H1 (cell line): Measurements from ENCODE around the gene ITPKC. TPM values are rescaled to one million over a fixed set of nuclear protein-coding genes. Genes with fewer than 3 reads are reported as not detected.

ENCODE experiments used
- BCL11A ChIP-seq, 2 experiments: IDR thresholded peaks; one replicate each; pipeline ENCODE4 v1.6.1; 2011; ENCODE audit warnings: low read depth in 2 of 2, low read length in 2 of 2, mild to moderate bottlenecking in 2 of 2
- CTCF ChIP-seq, 3 experiments: IDR thresholded peaks; 1 replicate in 2 of 3; 2 replicates in 1 of 3; pipeline versions ENCODE4 v1.5.1 to v1.6.1; 2011; ENCODE audit warnings: low read length in 3 of 3, mild to moderate bottlenecking in 3 of 3, inconsistent platforms in 2 of 3, low read depth in 1 of 3, moderate library complexity in 1 of 3; ENCODE audit not compliant: insufficient read depth in 1 of 3; ENCODE audit errors: control extremely low read depth in 1 of 3
- polyA plus RNA-seq, 7 experiments: library from polyadenylated mRNA; depleted of rRNA in 3 of 7; stranded (reverse) in 5 of 7; unstranded in 2 of 7; fragments of >200 nt in 5 of 7; fragments of 200-250 nt in 2 of 7; gene quantifications; 1 replicate in 5 of 7; 2 replicates in 1 of 7; 4 replicates in 1 of 7; pipeline versions ENCODE4 v1.2.1 to v1.2.3, GENCODE V29; 2011 to 2013; ENCODE audit warnings: missing spikeins in 2 of 7, mixed read lengths in 2 of 7
- total RNA-seq: library from RNA; stranded (reverse); fragmentation: NEBNext Ultra II Directional; extraction: Animal tissue kit (Norgen Biotek cat#: 25700); gene quantifications from 2 replicates; pipeline ENCODE4 v1.2.1, GENCODE V29; 2021

Gene ITPKC
- total and polyA plus RNA-seq, 2 of the 8 experiments (the other 6 are each of a cell fraction or from before 2014, with no cell fraction given), result 5.2 to 8.9 TPM

DNA sequence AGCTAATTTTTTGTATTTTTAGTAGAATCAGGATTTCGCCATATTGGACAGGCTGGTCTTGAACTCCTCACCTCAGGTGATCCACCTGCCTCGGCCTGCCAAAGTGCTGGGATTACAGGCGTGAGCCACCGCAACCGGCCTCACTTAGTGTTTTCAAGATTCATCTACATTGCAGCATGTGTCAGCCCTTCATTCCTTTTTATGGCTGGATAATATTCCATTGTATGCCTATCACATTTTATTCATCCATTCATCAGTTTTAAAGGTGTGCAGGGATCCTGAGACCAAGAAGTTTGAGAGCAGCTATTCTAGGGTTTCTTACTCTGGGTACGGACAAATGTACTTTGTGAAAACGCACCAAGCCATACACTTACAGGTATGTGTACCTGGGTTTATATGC is 9.3 kb upstream of the ITPKC start (continued):
- TF ChIP-seq CTCF (IDR thresholded peaks at IDR 0.05; ENCODE audit: control extremely low read depth in 1 of 3, insufficient read depth in 1 of 3, low read depth in 1 of 3, low read length in 3 of 3) (no peak), BCL11A (IDR thresholded peaks at IDR 0.05; ENCODE audit: low read depth in 2 of 2, low read length in 2 of 2) (no peak)
